NB4 (cell line): ENCODE measurements around the gene OVOL2.

Experiments
- CTCF ChIP-seq: IDR thresholded peaks from one replicate; pipeline ENCODE4 v1.5.1; 2012; ENCODE audit warnings: low read depth, low read length
- MYC ChIP-seq: IDR thresholded peaks from 2 replicates; pipeline ENCODE4 v1.6.1; 2011; ENCODE audit warnings: low read depth, low read length
- POLR2A ChIP-seq: IDR thresholded peaks from 2 replicates; pipeline ENCODE4 v1.6.1; 2011; ENCODE audit warnings: mild to moderate bottlenecking; ENCODE audit not compliant: insufficient read length; ENCODE audit errors: extremely low read depth

GRCh38 chr20:18001131-18001921 lies 56.4 kb downstream of the OVOL2 start:
- TF ChIP-seq CTCF = no peak
- no peak for TF ChIP-seq POLR2A
- no peak for TF ChIP-seq MYC
